ENCODE data around the gene SEMA4C. TPM values are rescaled to one million over a fixed set of nuclear protein-coding genes. Genes with fewer than 3 reads are reported as not detected.

The SEMA4C gene
- total RNA-seq, 4 donors from 2014 or later, result 10.4 to 27.1 (median 17.8) TPM

DNA sequence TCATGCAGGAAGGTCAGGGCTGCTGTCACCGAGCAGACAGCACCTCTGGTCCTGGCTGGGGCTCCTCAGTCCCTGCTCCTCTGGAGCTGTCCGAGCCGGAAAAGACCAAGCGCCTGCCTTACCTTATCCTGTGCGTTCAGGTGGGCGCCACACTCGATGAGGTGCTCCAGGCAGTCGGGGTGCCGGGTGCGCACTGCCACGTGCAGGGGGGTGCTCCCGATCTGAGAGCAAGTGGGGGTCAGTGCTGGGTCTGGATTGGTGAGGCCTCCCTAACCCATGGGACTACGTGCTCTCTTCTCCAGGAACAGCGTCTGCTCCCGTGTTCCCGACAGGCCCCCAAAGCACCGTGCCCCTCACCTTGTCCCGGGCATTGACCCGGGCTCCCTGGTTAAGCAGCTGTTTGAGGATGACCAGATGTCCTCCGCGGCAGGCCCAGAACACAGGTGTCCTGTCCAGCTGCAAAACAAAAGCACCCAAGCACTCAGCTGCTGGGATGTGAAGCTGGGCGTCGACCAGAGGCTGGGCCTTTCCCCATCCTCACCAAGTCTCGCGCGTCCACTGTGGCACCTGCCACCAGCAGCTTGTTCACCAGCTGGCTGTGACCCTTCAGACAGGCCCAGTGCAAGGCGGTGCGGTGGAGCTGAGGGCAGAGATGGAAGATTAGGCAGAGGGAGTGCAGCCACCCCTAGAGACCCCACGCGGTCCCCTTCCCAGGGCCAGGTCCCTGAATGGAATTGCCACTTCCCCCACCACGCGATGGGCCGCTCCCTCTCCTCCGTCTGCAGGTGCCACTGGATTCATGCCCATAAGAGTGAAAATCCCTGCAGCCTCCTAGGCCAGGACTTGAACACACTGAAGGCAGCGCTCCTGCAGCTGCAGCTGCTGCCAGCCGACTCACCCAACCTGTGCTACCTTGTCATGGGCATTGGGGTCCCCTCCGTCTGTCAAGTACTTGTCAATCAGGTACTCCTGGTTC is 29.7 kb downstream of the SEMA4C start:
- TF ChIP-seq, protein P1, sequence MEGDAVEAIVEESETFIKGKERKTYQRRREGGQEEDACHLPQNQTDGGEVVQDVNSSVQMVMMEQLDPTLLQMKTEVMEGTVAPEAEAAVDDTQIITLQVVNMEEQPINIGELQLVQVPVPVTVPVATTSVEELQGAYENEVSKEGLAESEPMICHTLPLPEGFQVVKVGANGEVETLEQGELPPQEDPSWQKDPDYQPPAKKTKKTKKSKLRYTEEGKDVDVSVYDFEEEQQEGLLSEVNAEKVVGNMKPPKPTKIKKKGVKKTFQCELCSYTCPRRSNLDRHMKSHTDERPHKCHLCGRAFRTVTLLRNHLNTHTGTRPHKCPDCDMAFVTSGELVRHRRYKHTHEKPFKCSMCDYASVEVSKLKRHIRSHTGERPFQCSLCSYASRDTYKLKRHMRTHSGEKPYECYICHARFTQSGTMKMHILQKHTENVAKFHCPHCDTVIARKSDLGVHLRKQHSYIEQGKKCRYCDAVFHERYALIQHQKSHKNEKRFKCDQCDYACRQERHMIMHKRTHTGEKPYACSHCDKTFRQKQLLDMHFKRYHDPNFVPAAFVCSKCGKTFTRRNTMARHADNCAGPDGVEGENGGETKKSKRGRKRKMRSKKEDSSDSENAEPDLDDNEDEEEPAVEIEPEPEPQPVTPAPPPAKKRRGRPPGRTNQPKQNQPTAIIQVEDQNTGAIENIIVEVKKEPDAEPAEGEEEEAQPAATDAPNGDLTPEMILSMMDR (IDR thresholded peaks at IDR 0.05; ENCODE audit: low read depth), result no peak

DNA sequence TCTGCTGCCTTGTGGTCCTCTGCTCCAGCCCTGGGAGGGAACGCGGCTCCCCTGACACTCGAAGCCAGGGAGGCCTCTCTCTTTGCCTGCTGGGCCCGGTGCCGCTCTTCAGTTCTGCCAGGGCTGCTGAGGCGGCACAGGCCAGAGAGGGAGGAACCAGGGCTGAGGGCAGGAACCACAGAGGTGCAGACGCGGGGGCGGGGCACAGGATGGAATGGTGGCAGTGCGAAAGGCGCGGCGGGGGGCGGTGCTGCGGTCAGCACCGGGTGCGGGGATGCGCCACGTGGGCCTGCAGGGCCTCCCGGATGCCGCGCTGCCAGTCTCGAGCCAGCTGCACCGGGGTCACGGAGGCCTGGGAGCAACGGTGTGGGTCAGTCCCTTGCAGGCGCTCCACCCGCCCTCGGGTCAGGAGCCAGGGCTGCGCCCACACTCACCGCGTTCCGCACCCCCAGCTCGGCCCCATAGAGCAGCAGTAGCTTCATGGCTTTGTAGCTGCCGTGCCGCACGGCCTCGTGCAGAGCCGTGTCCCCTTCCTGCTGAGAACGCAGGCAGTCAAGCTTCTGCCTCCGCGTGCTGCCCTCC is 30.5 kb downstream of the SEMA4C start:
- TF ChIP-seq, protein P1 (IDR thresholded peaks at IDR 0.05; ENCODE audit: low read depth), result no peak

DNA sequence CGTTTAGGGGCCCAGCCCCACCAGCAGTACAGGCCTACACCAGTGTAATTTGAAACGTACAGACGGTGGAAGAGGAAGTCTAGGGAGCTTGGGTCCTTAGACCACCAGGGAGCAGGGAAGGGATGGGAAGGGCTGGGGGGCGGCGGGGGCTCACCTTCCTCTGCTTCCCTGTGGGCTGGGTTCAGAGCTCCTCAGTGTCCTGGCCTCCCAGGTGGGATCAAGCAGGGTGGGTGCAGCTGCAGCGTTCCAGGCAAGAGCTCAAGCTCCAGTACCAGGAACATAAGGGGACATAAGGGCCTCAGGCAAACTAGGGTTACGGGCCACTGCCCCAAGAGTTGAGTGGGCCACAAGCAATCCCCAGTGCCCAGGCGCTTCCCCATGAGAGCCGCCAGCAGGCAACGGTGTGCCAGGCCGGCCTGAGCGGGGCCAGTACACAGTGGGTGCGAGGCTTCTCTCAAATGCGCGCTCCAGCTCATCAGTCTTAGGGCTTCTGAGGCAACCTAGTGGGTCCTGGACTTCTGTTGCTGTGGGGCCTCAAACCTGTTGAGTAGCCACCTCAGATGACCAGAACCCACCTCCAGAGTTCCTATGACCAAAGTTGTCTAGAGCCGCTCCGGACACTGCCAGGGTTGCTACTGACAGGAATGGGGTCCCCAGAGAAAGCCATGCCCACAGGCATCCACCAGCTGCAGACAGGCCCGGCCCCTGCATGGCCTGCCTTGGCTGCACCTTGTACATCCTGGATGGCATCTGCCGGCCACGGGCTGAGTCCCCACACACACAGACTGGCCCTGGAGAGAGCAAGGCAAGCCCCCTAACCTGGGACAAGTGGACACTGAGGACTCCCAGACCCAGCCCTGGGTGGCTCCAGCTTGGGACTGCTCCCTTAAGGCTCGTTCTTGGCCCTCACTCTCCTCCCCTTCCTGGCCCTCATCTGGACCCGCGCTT is 31.3 kb downstream of the SEMA4C start:
- TF ChIP-seq, protein P1 (IDR thresholded peaks at IDR 0.05; ENCODE audit: low read depth), result no peak

DNA sequence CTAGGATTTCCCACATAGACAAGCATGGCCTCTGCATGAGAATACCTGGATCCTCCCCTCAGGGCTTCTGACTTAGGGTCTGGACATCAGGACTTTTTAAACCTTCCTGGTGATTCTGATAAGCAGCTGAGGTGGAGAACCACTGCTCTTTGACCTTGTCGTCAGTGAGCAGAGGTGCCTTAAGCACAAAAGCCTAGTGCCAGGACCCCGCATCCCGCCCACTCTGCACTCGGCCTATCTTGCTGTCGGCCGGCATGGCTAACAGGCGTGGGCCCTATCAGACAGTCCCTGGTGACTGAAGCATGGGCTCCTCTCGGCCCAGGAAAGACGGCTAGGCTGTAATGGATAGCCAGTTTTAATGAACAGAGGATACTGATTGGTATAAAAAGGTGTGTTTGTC is 32.3 kb downstream of the SEMA4C start:
- TF ChIP-seq, protein P1 (IDR thresholded peaks at IDR 0.05; ENCODE audit: low read depth), result no peak

DNA sequence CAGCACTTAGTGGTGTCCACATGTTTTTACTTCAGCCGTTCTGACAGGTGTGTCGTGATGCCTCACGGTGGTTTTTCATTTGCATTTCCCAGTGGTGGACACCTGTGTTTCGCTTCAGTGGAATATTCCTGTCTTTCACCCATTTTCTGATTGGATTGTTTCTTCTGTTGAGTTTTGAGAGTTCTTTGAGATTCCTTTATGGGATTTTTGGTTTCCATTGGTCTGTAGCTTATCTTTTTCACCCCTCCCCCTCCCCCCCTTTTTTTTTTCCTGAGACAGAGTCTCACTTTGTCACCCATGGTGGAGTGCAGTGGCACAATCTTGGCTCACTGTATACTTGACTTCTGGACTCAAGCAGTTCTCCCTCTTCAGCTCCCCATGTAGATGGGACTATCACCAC is 34.0 kb downstream of the SEMA4C start:
- TF ChIP-seq, protein P1 (IDR thresholded peaks at IDR 0.05; ENCODE audit: low read depth), result no peak

DNA sequence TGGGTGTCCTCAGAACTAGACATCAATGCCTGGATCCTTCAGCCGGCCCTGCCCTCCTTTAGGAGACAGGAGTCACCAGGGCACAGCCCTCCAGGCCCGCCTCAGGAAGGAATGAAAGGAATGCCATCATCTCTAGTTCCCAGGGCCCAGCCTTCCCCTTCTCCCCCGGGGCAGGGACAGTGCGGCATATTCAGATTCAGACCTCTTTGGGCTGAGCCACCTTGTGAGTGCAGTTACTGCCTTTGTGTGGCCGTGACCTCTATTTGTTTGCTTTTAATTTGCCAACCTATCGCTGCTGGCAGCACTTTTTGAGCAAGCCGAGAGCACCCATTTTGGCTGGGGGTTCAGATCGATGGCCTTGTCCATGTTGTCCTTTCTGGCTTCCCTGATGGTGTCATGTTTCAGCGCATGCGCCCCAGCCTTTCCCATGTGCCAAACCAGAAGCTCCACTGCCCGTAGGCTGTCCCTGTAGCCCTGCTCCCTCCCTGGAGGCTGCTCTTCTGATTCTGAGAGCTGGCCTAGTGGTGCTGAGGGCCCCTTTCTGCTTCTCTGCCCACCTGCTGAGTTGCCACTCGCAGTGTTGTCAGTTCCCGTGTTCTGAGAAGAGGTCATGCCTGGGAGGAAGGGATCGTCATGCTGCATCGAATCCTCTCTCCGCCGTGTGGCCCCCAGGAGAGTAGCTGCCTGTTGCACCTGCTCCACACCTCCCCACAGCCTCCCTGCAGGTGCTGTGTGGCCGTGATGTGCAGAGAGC is 36.9 kb downstream of the SEMA4C start:
- TF ChIP-seq, protein P1 (IDR thresholded peaks at IDR 0.05; ENCODE audit: low read depth), result no peak
